Neuronal stem cell (in vitro differentiated cells): ENCODE measurements around the gene PDCD5.
"Not testable (repeated sequence)": the region's sequence is repeated elsewhere in the genome, so short reads cannot be mapped to it uniquely, and the experiment has no call there.

ENCODE experiments used
- DNase-seq: peaks from one replicate; pipeline ENCODE4 v3.0.0-alpha.2; 2013; ENCODE audit warnings: low spot score
- H2AFZ ChIP-seq: one replicate; pipeline ENCODE4 v1.6.1; 2013; ENCODE audit warnings: mild to moderate bottlenecking, low read length, inconsistent platforms
- H2AK5ac ChIP-seq: 2 replicates; pipeline ENCODE4 v1.6.1; 2013; ENCODE audit warnings: low read depth, mild to moderate bottlenecking, inconsistent platforms, low read length, moderate library complexity, mixed read lengths
- H2BK120ac ChIP-seq: 2 replicates; pipeline ENCODE4 v1.6.1; 2013; ENCODE audit warnings: low read depth, mild to moderate bottlenecking, inconsistent platforms, low read length, moderate library complexity, mixed read lengths
- H2BK12ac ChIP-seq: one replicate; pipeline ENCODE4 v1.6.1; 2013; ENCODE audit warnings: low read length, inconsistent platforms
- H2BK15ac ChIP-seq: 2 replicates; pipeline ENCODE4 v1.6.1; 2013; ENCODE audit warnings: mild to moderate bottlenecking, low read length, inconsistent platforms, mixed read lengths
- H2BK5ac ChIP-seq: one replicate; pipeline ENCODE4 v1.6.1; 2013; ENCODE audit warnings: inconsistent platforms, mild to moderate bottlenecking, low read length, moderate library complexity
- H3K14ac ChIP-seq: one replicate; pipeline ENCODE4 v1.6.1; 2013; ENCODE audit warnings: low read length, inconsistent platforms
- H3K18ac ChIP-seq: 2 replicates; pipeline ENCODE4 v1.6.1; 2013; ENCODE audit warnings: low read length, inconsistent platforms
- H3K23ac ChIP-seq: 2 replicates; pipeline ENCODE4 v1.6.1; 2013; ENCODE audit warnings: low read depth, mild to moderate bottlenecking, mixed read lengths, low read length, inconsistent platforms; ENCODE audit not compliant: poor library complexity
- H3K27ac ChIP-seq: replicated peaks from 3 replicates; pipeline ENCODE4 v1.5.1; 2013; ENCODE audit warnings: low read length, inconsistent platforms
- H3K27me3 ChIP-seq, 3 experiments: 2 replicates each; pipeline ENCODE4 v1.6.1; 2013; ENCODE audit warnings: low read length in 3 of 3, mild to moderate bottlenecking in 2 of 3, inconsistent platforms in 1 of 3, low read depth in 1 of 3, mixed read lengths in 1 of 3, moderate library complexity in 1 of 3; ENCODE audit not compliant: control insufficient read depth in 3 of 3, insufficient read depth in 3 of 3
- H3K36me3 ChIP-seq, 2 donors: replicated peaks in 1 of 2; 2 replicates each; pipeline ENCODE4 v1.6.1; 2013; ENCODE audit warnings: low read length in 2 of 2; ENCODE audit not compliant: control insufficient read depth in 2 of 2, insufficient read depth in 2 of 2
- H3K4ac ChIP-seq: 2 replicates; pipeline ENCODE4 v1.6.1; 2013; ENCODE audit warnings: inconsistent platforms, mild to moderate bottlenecking, low read length, moderate library complexity
- H3K4me1 ChIP-seq, 2 donors: 1 replicate in 1 of 2; 2 replicates in 1 of 2; pipeline ENCODE4 v1.6.1; 2013; ENCODE audit warnings: low read length in 2 of 2, low read depth in 1 of 2; ENCODE audit not compliant: control insufficient read depth in 2 of 2, insufficient read depth in 1 of 2
- H3K4me2 ChIP-seq: one replicate; pipeline ENCODE4 v1.6.1; 2013; ENCODE audit warnings: mild to moderate bottlenecking, low read length, inconsistent platforms; ENCODE audit not compliant: insufficient read depth, poor library complexity, severe bottlenecking
- H3K4me3 ChIP-seq, 2 donors: 2 replicates each; pipeline ENCODE4 v1.5.1; 2013; ENCODE audit warnings: low read length in 2 of 2, mild to moderate bottlenecking in 2 of 2, inconsistent platforms in 1 of 2, moderate library complexity in 1 of 2
- H3K79me1 ChIP-seq: one replicate; pipeline ENCODE4 v1.6.1; 2013; ENCODE audit warnings: low read depth, mild to moderate bottlenecking, inconsistent platforms, low read length, moderate library complexity
- H3K9ac ChIP-seq: one replicate; pipeline ENCODE4 v1.6.1; 2013; ENCODE audit warnings: mild to moderate bottlenecking, low read depth, low read length, inconsistent platforms; ENCODE audit not compliant: poor library complexity
- H3K9me3 ChIP-seq, 2 donors: replicated peaks in 1 of 2; 2 replicates each; pipeline versions ENCODE3 to v1.6.1; 2013; ENCODE audit warnings: low read length in 2 of 2, mild to moderate bottlenecking in 2 of 2, inconsistent platforms in 1 of 2, low read depth in 1 of 2, mixed read lengths in 1 of 2, moderate library complexity in 1 of 2; ENCODE audit not compliant: control insufficient read depth in 2 of 2, insufficient read depth in 1 of 2
- H4K8ac ChIP-seq: one replicate; pipeline ENCODE4 v1.6.1; 2013; ENCODE audit warnings: low read depth, mild to moderate bottlenecking, inconsistent platforms, low read length, moderate library complexity
- H4K91ac ChIP-seq: one replicate; pipeline ENCODE4 v1.6.1; 2013; ENCODE audit warnings: low read length, low read depth, mild to moderate bottlenecking, inconsistent platforms; ENCODE audit not compliant: poor library complexity
- WGBS, 2 donors: extraction: QIAGEN DNeasy Blood & Tissue Kit; methylation state at CpG; one replicate each; pipeline ENCODE4 v1.1.7; 2013; ENCODE audit warnings: missing lambda C conversion rate in 2 of 2, mixed read lengths in 1 of 2; ENCODE audit not compliant: insufficient read length in 2 of 2, insufficient replicate concordance in 1 of 2; ENCODE audit errors: extremely low coverage in 2 of 2; 5-methylcytosine and 5-hydroxymethylcytosine counted together

PDCD5 gene

DNA sequence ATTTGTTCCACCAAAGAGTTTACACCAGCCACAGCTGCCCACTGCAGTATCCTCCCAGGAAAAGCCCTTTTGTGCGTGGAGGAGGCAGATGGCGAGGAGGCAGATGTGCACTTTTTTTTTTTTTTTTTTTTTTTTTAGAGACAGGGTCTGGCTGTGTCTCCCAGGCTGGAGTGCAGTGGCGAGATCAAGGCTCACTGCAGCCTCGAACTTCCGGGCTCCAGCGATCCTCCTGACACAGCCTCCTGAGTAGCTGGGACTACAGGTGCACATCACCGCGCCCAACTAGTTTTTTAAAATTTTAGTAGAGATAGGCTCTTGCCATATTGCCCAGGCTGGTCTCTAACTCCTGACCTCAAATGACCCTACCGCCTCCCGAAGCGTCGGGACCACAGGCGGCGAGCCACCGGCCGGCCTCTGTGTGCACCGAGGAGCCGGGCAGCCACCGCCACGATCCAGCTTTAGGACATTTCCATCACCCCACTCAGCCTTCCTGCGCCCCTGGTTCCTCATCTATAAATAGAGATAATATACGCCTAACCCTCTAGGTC, 563 bp upstream of the PDCD5 start:
- Histone ChIP-seq H3K14ac (no peak overlapping the region), H3K79me1 (peaks cover 4% of the 10 kb centered on the region), H3K4ac (no peak overlapping the region), H2BK15ac (no peak overlapping the region), H3K4me2 (peak overlapping the region; percentile 68), H2AFZ (peak overlapping the region; percentile 100), H2BK5ac (no peak overlapping the region), H4K91ac (no peak overlapping the region), H3K4me1 (peaks cover 3 to 4% of the 10 kb centered on the region in 2 donors), H3K23ac (peak overlapping the region; percentile 98), H3K27me3 (peaks cover 0 to 4% (median 0%) of the 10 kb centered on the region in 3 experiments), H2AK5ac (no peak overlapping the region), H2BK120ac (no peak overlapping the region), H3K36me3 (peaks cover 11 to 33% of the 10 kb centered on the region in 2 donors), H3K27ac (no peak overlapping the region), H3K18ac (peak overlapping the region; percentile 93), H4K8ac (no peak overlapping the region), H2BK12ac (no peak overlapping the region), H3K9ac (no peak overlapping the region), H3K9me3 (no peaks in the 10 kb centered on the region), H3K4me3 (peak overlapping the region; percentile 67 to 82)
- no CpG with 5 or more reads among the region's 22 CpGs for WGBS, 2 donors
- no peak for DNase-seq

DNA sequence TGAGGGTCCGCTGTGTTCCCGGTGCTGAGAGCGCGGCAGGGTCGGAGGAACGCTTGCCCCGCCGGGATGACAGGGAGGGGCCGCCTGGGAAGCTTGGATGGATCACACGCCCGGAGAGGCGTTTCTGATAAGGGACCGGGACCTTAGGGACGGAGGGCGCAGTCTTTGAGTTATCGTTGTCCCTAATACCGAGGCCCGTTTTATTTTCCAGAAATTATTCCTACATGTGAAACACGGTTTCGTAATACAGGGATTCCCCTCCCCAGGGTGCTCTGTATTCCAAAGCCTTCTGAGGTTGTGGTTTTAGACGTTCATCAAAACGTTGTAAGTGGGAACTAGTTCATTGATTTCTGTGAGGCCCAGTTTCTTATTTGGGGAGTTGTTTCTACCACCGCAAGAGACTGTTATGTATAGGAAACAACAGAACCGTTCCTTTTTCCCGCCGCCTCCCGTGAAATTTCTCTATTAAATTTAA, 752 bp downstream of the PDCD5 start:
- Histone ChIP-seq H3K36me3 (peaks cover 17 to 47% of the 10 kb centered on the region in 2 donors), H3K4me2 (peak overlapping the region; percentile 80), H2BK120ac (no peak overlapping the region), H3K4me1 (peaks cover 3 to 4% of the 10 kb centered on the region in 2 donors), H3K27me3 (peaks cover 0 to 4% (median 0%) of the 10 kb centered on the region in 3 experiments), H3K4ac (no peak overlapping the region), H3K79me1 (peaks cover 4% of the 10 kb centered on the region), H3K9me3 (peaks cover 3 to 7% of the 10 kb centered on the region in 2 donors), H3K18ac (peak overlapping the region; percentile 94), H4K8ac (no peak overlapping the region), H2AFZ (peak overlapping the region; percentile 100), H2AK5ac (peak overlapping the region; percentile 0), H3K14ac (peak overlapping the region; percentile 75), H3K27ac (no peak overlapping the region), H3K23ac (peak overlapping the region; percentile 98), H2BK15ac (no peak overlapping the region), H4K91ac (no peak overlapping the region), H2BK12ac (no peak overlapping the region), H3K4me3 (peak overlapping the region; percentile 67 to 94), H3K9ac (peak overlapping the region; percentile 95), H2BK5ac (peak overlapping the region; percentile 89)
- no CpG with 5 or more reads among the region's 27 CpGs for WGBS, 2 donors
- DNase-seq, result no peak

DNA sequence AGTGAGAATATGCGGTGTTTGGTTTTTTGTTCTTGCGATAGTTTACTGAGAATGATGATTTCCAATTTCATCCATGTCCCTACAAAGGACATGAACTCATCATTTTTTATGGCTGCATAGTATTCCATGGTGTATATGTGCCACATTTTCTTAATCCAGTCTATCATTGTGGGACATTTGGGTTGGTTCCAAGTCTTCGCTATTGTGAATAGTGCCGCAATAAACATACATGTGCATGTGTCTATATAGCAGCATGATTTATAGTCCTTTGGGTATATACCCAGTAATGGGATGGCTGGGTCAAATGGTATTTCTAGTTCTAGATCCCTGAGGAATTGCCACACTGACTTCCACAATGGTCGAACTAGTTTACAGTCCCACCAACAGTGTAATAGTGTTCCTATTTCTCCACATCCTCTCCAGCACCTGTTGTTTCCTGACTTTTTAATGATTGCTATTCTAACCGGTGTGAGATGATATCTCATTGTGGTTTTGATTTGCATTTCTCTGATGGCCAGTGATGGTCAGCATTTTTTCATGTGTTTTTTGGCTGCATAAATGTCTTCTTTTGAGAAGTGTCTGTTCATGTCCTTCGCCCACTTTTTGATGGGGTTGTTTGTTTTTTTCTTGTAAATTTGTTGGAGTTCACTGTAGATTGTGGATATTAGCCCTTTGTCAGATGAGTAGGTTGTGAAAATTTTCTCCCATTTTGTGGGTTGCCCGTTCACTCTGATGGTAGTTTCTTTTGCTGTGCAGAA, 6.9 kb downstream of the PDCD5 start:
- not testable (repeated sequence) for H2BK15ac ChIP-seq, H2BK120ac ChIP-seq, H2AK5ac ChIP-seq, H3K4me2 ChIP-seq, H3K4me3 ChIP-seq, H2BK12ac ChIP-seq, H3K4me1 ChIP-seq, H3K27me3 ChIP-seq, H3K9ac ChIP-seq, H3K27ac ChIP-seq, H3K23ac ChIP-seq, H4K8ac ChIP-seq, H2BK5ac ChIP-seq, H3K79me1 ChIP-seq, DNase-seq, H3K4ac ChIP-seq, H3K18ac ChIP-seq, H2AFZ ChIP-seq, H3K14ac ChIP-seq, H4K91ac ChIP-seq
- H3K36me3 ChIP-seq, result peaks cover 14 to 47% of the 10 kb centered on the region in 2 donors
- WGBS, 2 donors, result no CpG with 5 or more reads among the region's 8 CpGs
- peaks cover 3 to 13% of the 10 kb centered on the region in 2 donors for H3K9me3 ChIP-seq

DNA sequence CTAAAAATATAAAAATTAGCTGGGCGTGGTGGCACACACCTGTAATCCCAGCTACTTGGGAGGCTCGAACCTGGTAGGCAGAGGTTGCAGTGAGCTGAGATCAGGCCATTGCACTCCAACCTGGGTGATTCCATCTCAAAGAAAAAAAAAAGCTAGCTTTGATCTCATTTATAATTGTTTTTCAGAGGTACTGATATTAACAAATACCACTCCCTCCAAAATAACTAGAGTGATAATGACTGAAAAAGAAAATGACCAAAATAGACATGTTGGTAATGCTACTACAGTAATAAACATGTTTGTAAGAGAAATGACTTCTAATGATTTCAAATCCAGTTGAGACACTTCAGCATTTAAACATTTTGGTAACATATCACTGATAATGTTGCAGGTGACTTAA, 13.0 kb downstream of the PDCD5 start:
- Histone ChIP-seq H4K91ac (no peak overlapping the region), H2BK12ac (no peak overlapping the region), H3K27me3 (no peaks in the 10 kb centered on the region), H3K27ac (no peak overlapping the region), H3K9ac (no peak overlapping the region), H3K18ac (no peak overlapping the region), H2BK5ac (no peak overlapping the region), H3K4me2 (no peak overlapping the region), H3K4me3 (no peak overlapping the region), H3K4me1 (no peaks in the 10 kb centered on the region), H3K36me3 (peaks cover 19 to 60% of the 10 kb centered on the region in 2 donors), H3K9me3 (peaks cover 0 to 2% of the 10 kb centered on the region in 2 donors), H2AFZ (no peak overlapping the region), H3K14ac (no peak overlapping the region), H2AK5ac (no peak overlapping the region), H3K23ac (no peak overlapping the region), H3K79me1 (no peaks in the 10 kb centered on the region), H2BK120ac (no peak overlapping the region), H2BK15ac (no peak overlapping the region), H3K4ac (no peak overlapping the region), H4K8ac (no peak overlapping the region)
- DNase-seq, result no peak
- WGBS, 2 donors, result no CpG with 5 or more reads among the region's 2 CpGs
